PC-3 (cell line): ENCODE measurements around the gene IRF2BP1. TPM values are rescaled to one million over a fixed set of nuclear protein-coding genes. Genes with fewer than 3 reads are reported as not detected.

Source experiments
- ATAC-seq: fragments of 200-7000 bp; cut with Tn5 transposase; 2 replicates; pipeline ENCODE4 v1.9.1; 2020; ENCODE audit warnings: mild to moderate bottlenecking, moderate library complexity
- BruUV-seq: library from RNA; stranded (reverse); fragments of 400-500 nt; replicated peaks from 2 replicates; lab custom pipeline; 2021; lab: Mats Ljungman, UMichigan
- CTCF ChIA-PET: fragments of 300-600 bp; sonication (Branson Sonifier 250); formaldehyde crosslinking; loops from one replicate; lab custom pipeline; 2022; ENCODE audit warnings: antibody characterized with exemption; lab: Charles Lee
- POLR2A ChIA-PET: fragments of 300-600 bp; sonication (Branson Sonifier 250); formaldehyde crosslinking; loops from one replicate; lab custom pipeline; 2022; ENCODE audit warnings: antibody characterized with exemption; ENCODE audit not compliant: unreplicated experiment; lab: Charles Lee
- DNase-seq: peaks from one replicate; pipeline ENCODE4 v3.0.0-alpha.2; 2015
- H2AFZ ChIP-seq: fragments of 300-600 bp; sonication (generic); 2 replicates; pipeline ENCODE4 v1.6.0; 2016; ENCODE audit warnings: antibody characterized with exemption, low read length
- H3F3A ChIP-seq: fragments of 300-600 bp; sonication (generic); one replicate; pipeline ENCODE4 v1.6.0; 2017; ENCODE audit warnings: antibody characterized with exemption, low read length, control low read depth, mild to moderate bottlenecking; ENCODE audit not compliant: unreplicated experiment
- H3K27ac ChIP-seq: fragments of 300-600 bp; sonication (generic); 2 replicates; pipeline ENCODE4 v1.5.1; 2016; ENCODE audit warnings: mild to moderate bottlenecking, low read length
- H3K27me3 ChIP-seq: fragments of 300-600 bp; sonication (generic); 2 replicates; pipeline ENCODE4 v1.6.1; 2016; ENCODE audit warnings: low read length, mixed read lengths
- H3K36me3 ChIP-seq: fragments of 300-600 bp; sonication (generic); 2 replicates; pipeline ENCODE4 v1.6.1; 2016; ENCODE audit warnings: low read depth, mixed run types, low read length, mixed read lengths
- H3K4me1 ChIP-seq: fragments of 300-600 bp; sonication (generic); 2 replicates; pipeline ENCODE4 v1.5.1; 2016; ENCODE audit warnings: low read length; ENCODE audit not compliant: insufficient read depth
- H3K4me2 ChIP-seq: fragments of 300-600 bp; sonication (generic); 2 replicates; pipeline ENCODE4 v1.6.0; 2016; ENCODE audit warnings: low read length
- H3K4me3 ChIP-seq: fragments of 300-600 bp; sonication (generic); 2 replicates; pipeline ENCODE4 v1.5.1; 2016; ENCODE audit warnings: mild to moderate bottlenecking, low read length, mixed read lengths
- H3K79me2 ChIP-seq: fragments of 300-600 bp; sonication (generic); 2 replicates; pipeline ENCODE4 v1.6.1; 2017; ENCODE audit warnings: low read length, mixed read lengths
- H3K9ac ChIP-seq: fragments of 300-600 bp; sonication (generic); 2 replicates; pipeline ENCODE4 v1.6.0; 2016; ENCODE audit warnings: mild to moderate bottlenecking, low read length
- H3K9me2 ChIP-seq: fragments of 300-600 bp; sonication (generic); replicated peaks from 2 replicates; pipeline ENCODE4 v1.6.1; 2016; ENCODE audit warnings: mixed run types, low read length, mixed read lengths
- H3K9me3 ChIP-seq: fragments of 300-600 bp; sonication (generic); 2 replicates; pipeline ENCODE4 v1.6.1; 2016; ENCODE audit warnings: low read length, mixed read lengths
- H4K20me1 ChIP-seq: fragments of 300-600 bp; sonication (generic); 2 replicates; pipeline ENCODE4 v1.6.1; 2016; ENCODE audit warnings: low read length, mixed read lengths
- CTCF ChIP-seq: fragments of 300-600 bp; sonication (generic); conservative IDR thresholded peaks from 2 replicates; pipeline ENCODE4 v1.5.1; 2017; ENCODE audit warnings: antibody characterized with exemption, low read depth, mild to moderate bottlenecking, low read length
- EZH2 ChIP-seq: fragments of 300-600 bp; sonication (generic); IDR thresholded peaks from one replicate; pipeline ENCODE4 v1.6.1; 2017; ENCODE audit warnings: antibody characterized with exemption, mild to moderate bottlenecking, low read length; ENCODE audit not compliant: unreplicated experiment
- EZH2phosphoT487 ChIP-seq: fragments of 300-600 bp; sonication (generic); IDR thresholded peaks from 2 replicates; pipeline ENCODE4 v1.6.1; 2018; ENCODE audit warnings: mild to moderate bottlenecking, antibody characterized with exemption, low read length, borderline replicate concordance
- intact Hi-C: fragments of 100-400 bp; cut with micrococcal nuclease; formaldehyde crosslinking; loops from 2 replicates; pipeline ENCODE4 v1.9.0; 2023
- total RNA-seq: library from RNA; depleted of rRNA; stranded (reverse); fragments of >200 nt; gene quantifications from 2 replicates; pipeline ENCODE4 v1.2.3, GENCODE V29; 2014

The IRF2BP1 gene
- total RNA-seq, 1 experiment from 2014 or later = 31.5 TPM

GRCh38 chr19:45860359-45861259 is 25.3 kb downstream of the IRF2BP1 start:
- H3K4me2 ChIP-seq = no peak overlapping the region
- H3K27ac ChIP-seq = no peak overlapping the region
- H3K9me3 ChIP-seq = no peaks in the 10 kb centered on the region
- CTCF ChIA-PET = interaction anchor here (0.7 kb wide), 1 partner anchor 9 kb away, joined by 4 read pairs; no protein-coding TSS in a partner anchor
- H2AFZ ChIP-seq = no peak overlapping the region
- no peaks in the 10 kb centered on the region for H3K4me1 ChIP-seq
- BruUV-seq = no TSS peak
- DNase-seq = peak; percentile 8
- peaks cover 13% of the 10 kb centered on the region for H3K27me3 ChIP-seq
- intact Hi-C loops = no loop called here
- no peaks in the 10 kb centered on the region for H3F3A ChIP-seq
- no peak overlapping the region for H3K4me3 ChIP-seq
- H4K20me1 ChIP-seq = no peaks in the 10 kb centered on the region
- peaks cover 29% of the 10 kb centered on the region for H3K79me2 ChIP-seq
- H3K36me3 ChIP-seq = peaks cover 2% of the 10 kb centered on the region; the same call in 1 of the 2 replicates
- no peak for TF ChIP-seq EZH2
- no peak for TF ChIP-seq EZH2phosphoT487
- no peak for TF ChIP-seq CTCF
- ATAC-seq = no peak
- H3K9ac ChIP-seq = no peak overlapping the region
- no peaks in the 10 kb centered on the region for H3K9me2 ChIP-seq
- POLR2A ChIA-PET = no interaction called here

GRCh38 chr19:45854167-45854778 is 31.7 kb downstream of the IRF2BP1 start:
- no peak for DNase-seq
- H2AFZ ChIP-seq = no peak overlapping the region
- 0 out of 2 replicates have a peak, but pooled peaks cover 6% of the 10 kb centered on the region for H3K79me2 ChIP-seq
- no peaks in the 10 kb centered on the region for H3K9me2 ChIP-seq
- no peaks in the 10 kb centered on the region for H3K9me3 ChIP-seq
- intact Hi-C loops = no loop called here
- H3K36me3 ChIP-seq = peaks cover 13% of the 10 kb centered on the region
- TF ChIP-seq EZH2phosphoT487 (no peak), EZH2 (no peak), CTCF (no peak)
- no peak for ATAC-seq
- H3K4me2 ChIP-seq = no peak overlapping the region
- ChIA-PET POLR2A (no interaction called here), CTCF (no interaction called here)
- no TSS peak for BruUV-seq
- H4K20me1 ChIP-seq = no peaks in the 10 kb centered on the region
- no peak overlapping the region for H3K9ac ChIP-seq
- no peak overlapping the region for H3K4me3 ChIP-seq
- H3K27me3 ChIP-seq = no peaks in the 10 kb centered on the region
- H3K27ac ChIP-seq = no peak overlapping the region
- H3F3A ChIP-seq = no peaks in the 10 kb centered on the region
- no peaks in the 10 kb centered on the region for H3K4me1 ChIP-seq
